Fibroblast of pulmonary artery (primary cell): ENCODE data around the gene ITGA3.
A peak's percentile ranks its signal among the peaks of the same experiment; 100 is the strongest.

Source experiments
- DNase-seq: peaks from one replicate; pipeline ENCODE4 v3.0.0-alpha.2; 2010; ENCODE audit warnings: low read depth
- H3K4me3 ChIP-seq: replicated peaks from 2 replicates; pipeline ENCODE4 v1.5.1; 2011; ENCODE audit warnings: low read depth, mild to moderate bottlenecking, control low read depth, low read length, moderate library complexity
- TF ChIP-seq, protein P1 (sequence below): IDR thresholded peaks from 2 replicates; pipeline ENCODE4 v1.5.1; 2011; ENCODE audit warnings: mild to moderate bottlenecking, control low read depth, low read length, inconsistent platforms; ENCODE audit errors: missing control alignments

The ITGA3 gene

DNA sequence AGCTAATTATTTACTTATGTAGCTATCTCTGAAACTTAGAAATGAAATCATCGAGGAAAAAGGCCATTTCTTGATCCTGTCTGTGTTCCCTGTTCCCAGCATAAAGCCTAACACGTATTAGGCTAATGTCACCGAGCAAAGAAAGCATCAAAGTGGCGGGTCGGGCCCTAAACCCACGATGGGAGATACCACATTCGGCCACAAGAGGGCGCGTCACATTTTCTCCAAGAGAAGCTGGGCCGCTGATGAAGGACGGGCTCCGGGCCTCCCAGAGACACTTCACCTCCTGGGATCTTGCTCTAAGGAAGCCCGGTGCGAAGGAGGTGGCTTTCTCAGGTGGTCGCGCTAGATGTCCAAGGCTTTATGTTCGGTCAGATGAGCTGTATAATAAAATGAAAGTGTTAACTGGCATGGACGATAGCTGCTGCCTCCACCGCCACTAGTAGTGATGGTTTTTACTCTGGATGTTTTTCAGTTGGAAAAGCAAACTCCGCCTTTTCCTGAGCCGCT lies 38.4 kb downstream of the ITGA3 start:
- peak; percentile 88 for DNase-seq
- TF ChIP-seq, protein P1, sequence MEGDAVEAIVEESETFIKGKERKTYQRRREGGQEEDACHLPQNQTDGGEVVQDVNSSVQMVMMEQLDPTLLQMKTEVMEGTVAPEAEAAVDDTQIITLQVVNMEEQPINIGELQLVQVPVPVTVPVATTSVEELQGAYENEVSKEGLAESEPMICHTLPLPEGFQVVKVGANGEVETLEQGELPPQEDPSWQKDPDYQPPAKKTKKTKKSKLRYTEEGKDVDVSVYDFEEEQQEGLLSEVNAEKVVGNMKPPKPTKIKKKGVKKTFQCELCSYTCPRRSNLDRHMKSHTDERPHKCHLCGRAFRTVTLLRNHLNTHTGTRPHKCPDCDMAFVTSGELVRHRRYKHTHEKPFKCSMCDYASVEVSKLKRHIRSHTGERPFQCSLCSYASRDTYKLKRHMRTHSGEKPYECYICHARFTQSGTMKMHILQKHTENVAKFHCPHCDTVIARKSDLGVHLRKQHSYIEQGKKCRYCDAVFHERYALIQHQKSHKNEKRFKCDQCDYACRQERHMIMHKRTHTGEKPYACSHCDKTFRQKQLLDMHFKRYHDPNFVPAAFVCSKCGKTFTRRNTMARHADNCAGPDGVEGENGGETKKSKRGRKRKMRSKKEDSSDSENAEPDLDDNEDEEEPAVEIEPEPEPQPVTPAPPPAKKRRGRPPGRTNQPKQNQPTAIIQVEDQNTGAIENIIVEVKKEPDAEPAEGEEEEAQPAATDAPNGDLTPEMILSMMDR, result peak; percentile 72
- peak overlapping the region; percentile 91 for H3K4me3 ChIP-seq

DNA sequence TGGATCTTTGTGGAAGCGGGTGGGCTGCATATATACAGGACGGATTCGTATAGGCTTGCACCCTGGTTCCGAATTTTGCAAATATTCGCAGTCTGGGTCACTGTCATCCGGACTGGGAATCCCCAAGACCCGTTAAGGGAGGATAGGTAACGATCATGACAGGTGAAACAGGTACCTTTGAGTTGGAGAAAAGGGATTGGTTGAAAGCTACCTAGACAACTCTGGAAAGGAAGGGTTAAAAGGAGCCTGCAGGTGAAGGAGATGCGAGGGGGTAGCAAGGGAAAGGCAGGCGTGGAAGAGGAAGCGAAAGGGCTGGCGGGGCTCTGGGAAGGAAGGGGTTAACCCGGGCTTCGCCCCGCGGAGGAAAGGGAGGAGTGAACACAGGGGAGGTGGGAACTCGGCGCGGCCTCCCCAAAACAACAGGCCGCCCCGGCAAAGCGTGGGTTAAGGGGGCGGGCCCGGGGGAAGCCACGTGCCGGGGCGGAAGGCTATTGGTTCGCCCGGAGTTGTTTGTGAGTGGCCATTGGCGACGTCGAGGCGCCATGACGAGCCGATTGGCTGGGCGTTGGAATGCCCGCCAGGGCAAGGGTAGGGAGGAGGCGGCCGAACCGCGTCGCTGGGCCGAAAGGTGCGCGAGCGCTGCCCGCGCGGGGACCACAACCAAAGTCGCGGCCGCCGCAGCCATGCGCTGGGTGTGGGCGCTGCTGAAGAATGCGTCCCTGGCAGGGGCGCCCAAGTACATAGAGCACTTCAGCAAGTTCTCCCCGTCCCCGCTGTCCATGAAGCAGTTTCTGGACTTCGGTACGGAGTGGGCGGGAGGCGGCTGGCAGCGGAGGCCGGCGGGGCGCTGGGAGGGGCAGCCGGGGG lies 39.1 kb downstream of the ITGA3 start, which contains the start of gene PDK2:
Gene PDK2, plus strand, starts transcription at position 599 of the 867 bp plus-strand sequence. Its CDS starts 85 bp downstream, at position 684.
- H3K4me3 ChIP-seq, result peak within 1 kb of the TSS; percentile 91
- peak; percentile 96 for DNase-seq
- TF ChIP-seq, protein P1, result no peak

DNA sequence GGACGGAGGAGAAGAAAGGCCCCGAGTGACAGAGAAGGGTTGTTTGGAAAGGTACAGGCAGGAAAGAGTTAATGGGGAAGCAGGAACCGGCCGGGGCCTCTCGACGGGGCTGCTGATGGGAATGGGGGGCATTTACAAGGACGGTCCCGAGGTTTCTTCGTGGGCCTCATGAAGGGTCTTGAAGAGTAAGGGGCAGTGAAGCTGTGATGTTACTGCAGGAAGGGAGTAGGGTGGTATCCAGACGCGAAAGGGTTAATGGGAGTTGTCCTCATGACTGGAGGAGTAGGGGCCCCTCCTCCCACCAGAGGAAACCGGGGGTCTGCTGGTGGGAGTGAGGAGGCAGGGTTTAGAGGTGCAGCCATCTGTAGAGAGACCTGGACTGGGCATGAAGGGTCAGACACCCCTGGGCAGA lies 39.7 kb downstream of the ITGA3 start:
- DNase-seq, result no peak
- peak overlapping the region; percentile 91 for H3K4me3 ChIP-seq
- TF ChIP-seq, protein P1, result no peak

DNA sequence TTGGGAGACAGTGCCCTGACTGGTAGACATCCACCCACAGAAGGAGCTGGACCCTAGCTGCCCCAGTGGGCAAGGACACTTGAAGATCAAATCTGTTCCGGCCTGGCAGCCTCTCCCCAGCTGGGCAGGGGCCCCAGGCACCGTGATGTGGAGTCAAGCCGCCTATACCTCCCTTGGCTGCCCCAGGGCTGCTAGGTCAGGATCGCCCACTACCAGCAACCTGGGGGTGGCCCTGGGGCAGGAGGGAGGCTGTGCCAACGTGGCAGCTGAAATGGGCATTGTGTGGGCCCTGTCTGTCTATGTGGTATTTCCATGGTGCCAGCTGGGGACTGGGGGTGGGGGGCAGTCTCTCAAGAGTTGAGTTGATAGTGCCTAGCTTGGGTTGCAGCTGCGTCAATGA lies 40.2 kb downstream of the ITGA3 start:
- DNase-seq, result no peak
- peak overlapping the region; percentile 91 for H3K4me3 ChIP-seq
- TF ChIP-seq, protein P1, result no peak

DNA sequence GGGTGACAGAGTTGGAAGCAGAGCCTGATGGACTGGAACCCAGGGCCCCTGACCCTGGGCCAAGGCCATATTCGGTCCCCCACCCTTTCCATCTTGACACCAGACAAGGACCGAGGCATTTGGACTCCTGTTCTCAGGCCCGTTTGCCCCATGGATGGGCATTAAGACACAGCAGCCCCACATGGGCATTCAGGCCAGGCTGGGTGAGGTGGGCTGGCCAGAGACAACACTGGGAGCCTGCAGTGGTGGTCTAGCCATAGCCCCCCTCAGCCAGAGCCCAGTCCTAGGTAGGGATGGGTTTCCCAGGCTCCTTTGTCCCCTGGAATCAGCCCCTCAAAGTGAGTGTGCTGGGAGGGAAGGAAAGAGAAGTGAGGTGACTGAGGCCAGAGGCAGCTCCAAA lies 40.8 kb downstream of the ITGA3 start:
- TF ChIP-seq, protein P1, result no peak
- H3K4me3 ChIP-seq, result no peak overlapping the region
- DNase-seq, result no peak

DNA sequence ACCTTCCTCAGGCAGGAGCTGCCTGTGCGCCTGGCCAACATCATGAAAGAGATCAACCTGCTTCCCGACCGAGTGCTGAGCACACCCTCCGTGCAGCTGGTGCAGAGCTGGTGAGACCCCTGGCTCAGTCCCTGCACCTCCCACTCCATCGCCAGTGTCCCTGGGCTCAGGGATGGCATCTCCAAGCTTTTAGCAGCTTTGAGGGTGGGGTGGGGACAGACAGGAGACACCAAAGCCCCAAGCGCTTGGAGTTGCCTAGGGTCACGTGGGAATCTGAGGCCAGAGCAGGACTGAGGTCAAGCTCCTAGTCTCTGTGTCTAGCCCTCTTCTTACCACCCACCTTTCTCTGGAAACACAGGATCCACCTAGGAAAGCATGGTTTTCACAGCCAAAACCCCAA lies 41.5 kb downstream of the ITGA3 start:
- H3K4me3 ChIP-seq, result no peak overlapping the region
- TF ChIP-seq, protein P1, result no peak
- DNase-seq, result no peak
